ENCODE data around the gene BRCA2.

BRCA2 gene

GRCh38 chr13:32432856-32433255, 117.5 kb downstream of the BRCA2 start:
- no peak for DNase-seq

GRCh38 chr13:32438871-32439270, 123.6 kb downstream of the BRCA2 start:
- no peak for DNase-seq

GRCh38 chr13:32443111-32443510, 127.8 kb downstream of the BRCA2 start:
- no peak for DNase-seq

- DNase-seq, result no peak
These were observed 130.2 kb downstream of the BRCA2 start for GRCh38 chr13:32445461-32445860.

- DNase-seq, result no peak
These were observed 130.9 kb downstream of the BRCA2 start for GRCh38 chr13:32446220-32446619.

- DNase-seq, result no peak
These were observed 131.6 kb downstream of the BRCA2 start for GRCh38 chr13:32446773-32447465.

- no peak for DNase-seq
These were observed 132.8 kb downstream of the BRCA2 start for GRCh38 chr13:32447894-32448623.

GRCh38 chr13:32448972-32449371, 133.7 kb downstream of the BRCA2 start:
- no peak for DNase-seq
